ENCODE measurements around the gene PKD1L1.
"Not testable (repeated sequence)": the region's sequence is repeated elsewhere in the genome, so short reads cannot be mapped to it uniquely, and the experiment has no call there.

Gene PKD1L1

GRCh38 chr7:47758546-47758945, 189.7 kb downstream of the PKD1L1 start:
- Mint-ChIP-seq H3K36me3 (ENCODE audit: low read depth) (no peaks in the 10 kb centered on the region), H3K4me3 (no peak overlapping the region), H3K9me3 (no peaks in the 10 kb centered on the region), H3K27ac (no peak overlapping the region), H3K4me1 (ENCODE audit: low read depth) (no peaks in the 10 kb centered on the region), H3K27me3 (ENCODE audit: low read depth) (peaks cover 3% of the 10 kb centered on the region)
- no peak for DNase-seq (ENCODE audit: low spot score)

- no peak overlapping the region for H3K27ac Mint-ChIP-seq
- H3K27me3 Mint-ChIP-seq (ENCODE audit: low read depth), result peaks cover 5% of the 10 kb centered on the region
- H3K36me3 Mint-ChIP-seq (ENCODE audit: low read depth), result no peaks in the 10 kb centered on the region
- H3K4me1 Mint-ChIP-seq (ENCODE audit: low read depth), result no peaks in the 10 kb centered on the region
- H3K4me3 Mint-ChIP-seq, result no peak overlapping the region
- DNase-seq (ENCODE audit: low spot score), result no peak
- H3K9me3 Mint-ChIP-seq, result no peaks in the 10 kb centered on the region
Observed at GRCh38 chr7:47757921-47758411, 190.3 kb downstream of the PKD1L1 start.

- Mint-ChIP-seq H3K9me3 (no peaks in the 10 kb centered on the region), H3K27me3 (ENCODE audit: low read depth) (peaks cover 5% of the 10 kb centered on the region), H3K36me3 (ENCODE audit: low read depth) (no peaks in the 10 kb centered on the region), H3K27ac (no peak overlapping the region), H3K4me1 (ENCODE audit: low read depth) (no peaks in the 10 kb centered on the region), H3K4me3 (no peak overlapping the region)
- DNase-seq (ENCODE audit: low spot score), result no peak
Observed at GRCh38 chr7:47756636-47757035, 191.6 kb downstream of the PKD1L1 start.

- no peaks in the 10 kb centered on the region for H3K9me3 Mint-ChIP-seq
- H3K36me3 Mint-ChIP-seq (ENCODE audit: low read depth), result no peaks in the 10 kb centered on the region
- no peak overlapping the region for H3K4me3 Mint-ChIP-seq
- no peak for DNase-seq (ENCODE audit: low spot score)
- no peak overlapping the region for H3K27ac Mint-ChIP-seq
- H3K27me3 Mint-ChIP-seq (ENCODE audit: low read depth), result peaks cover 5% of the 10 kb centered on the region
- H3K4me1 Mint-ChIP-seq (ENCODE audit: low read depth), result peaks cover 7% of the 10 kb centered on the region
Observed at GRCh38 chr7:47755248-47755647, 193.0 kb downstream of the PKD1L1 start.

GRCh38 chr7:47751724-47752123, 196.5 kb downstream of the PKD1L1 start:
- H3K36me3 Mint-ChIP-seq (ENCODE audit: low read depth); H3K27ac Mint-ChIP-seq; H3K9me3 Mint-ChIP-seq; H3K4me3 Mint-ChIP-seq; H3K4me1 Mint-ChIP-seq (ENCODE audit: low read depth); DNase-seq (ENCODE audit: low spot score); H3K27me3 Mint-ChIP-seq (ENCODE audit: low read depth): not testable (repeated sequence)

GRCh38 chr7:47751043-47751442, 197.2 kb downstream of the PKD1L1 start:
- no peaks in the 10 kb centered on the region for H3K9me3 Mint-ChIP-seq
- H3K36me3 Mint-ChIP-seq (ENCODE audit: low read depth), result no peaks in the 10 kb centered on the region
- peaks cover 7% of the 10 kb centered on the region for H3K4me1 Mint-ChIP-seq (ENCODE audit: low read depth)
- peaks cover 5% of the 10 kb centered on the region for H3K27me3 Mint-ChIP-seq (ENCODE audit: low read depth)
- H3K27ac Mint-ChIP-seq, result no peak overlapping the region
- no peak for DNase-seq (ENCODE audit: low spot score)
- no peak overlapping the region for H3K4me3 Mint-ChIP-seq

GRCh38 chr7:47748041-47748440, 200.2 kb downstream of the PKD1L1 start:
- H3K27me3 Mint-ChIP-seq (ENCODE audit: low read depth), result no peaks in the 10 kb centered on the region
- H3K4me3 Mint-ChIP-seq, result no peak overlapping the region
- no peak for DNase-seq (ENCODE audit: low spot score)
- H3K9me3 Mint-ChIP-seq, result no peaks in the 10 kb centered on the region
- no peak overlapping the region for H3K27ac Mint-ChIP-seq
- H3K4me1 Mint-ChIP-seq (ENCODE audit: low read depth), result peaks cover 7% of the 10 kb centered on the region
- H3K36me3 Mint-ChIP-seq (ENCODE audit: low read depth), result no peaks in the 10 kb centered on the region

- Mint-ChIP-seq H3K4me3 (no peak overlapping the region), H3K27ac (no peak overlapping the region), H3K36me3 (ENCODE audit: low read depth) (no peaks in the 10 kb centered on the region), H3K27me3 (ENCODE audit: low read depth) (no peaks in the 10 kb centered on the region), H3K4me1 (ENCODE audit: low read depth) (peaks cover 7% of the 10 kb centered on the region), H3K9me3 (no peaks in the 10 kb centered on the region)
- DNase-seq (ENCODE audit: low spot score), result no peak
Observed at GRCh38 chr7:47747160-47747559, 201.1 kb downstream of the PKD1L1 start.

GRCh38 chr7:47746468-47746867, 201.8 kb downstream of the PKD1L1 start:
- Mint-ChIP-seq H3K4me3 (no peak overlapping the region), H3K36me3 (ENCODE audit: low read depth) (no peaks in the 10 kb centered on the region), H3K4me1 (ENCODE audit: low read depth) (peaks cover 7% of the 10 kb centered on the region), H3K27ac (no peak overlapping the region), H3K27me3 (ENCODE audit: low read depth) (no peaks in the 10 kb centered on the region), H3K9me3 (no peaks in the 10 kb centered on the region)
- DNase-seq (ENCODE audit: low spot score), result no peak

GRCh38 chr7:47744883-47745282, 203.4 kb downstream of the PKD1L1 start:
- H3K27ac Mint-ChIP-seq, result no peak overlapping the region
- H3K9me3 Mint-ChIP-seq, result no peaks in the 10 kb centered on the region
- no peaks in the 10 kb centered on the region for H3K4me1 Mint-ChIP-seq (ENCODE audit: low read depth)
- H3K36me3 Mint-ChIP-seq (ENCODE audit: low read depth), result no peaks in the 10 kb centered on the region
- no peak for DNase-seq (ENCODE audit: low spot score)
- H3K27me3 Mint-ChIP-seq (ENCODE audit: low read depth), result no peaks in the 10 kb centered on the region
- H3K4me3 Mint-ChIP-seq, result no peak overlapping the region

GRCh38 chr7:47743965-47744591, 204.2 kb downstream of the PKD1L1 start:
- Mint-ChIP-seq H3K36me3 (ENCODE audit: low read depth) (no peaks in the 10 kb centered on the region), H3K4me1 (ENCODE audit: low read depth) (no peaks in the 10 kb centered on the region), H3K27me3 (ENCODE audit: low read depth) (no peaks in the 10 kb centered on the region), H3K4me3 (no peak overlapping the region), H3K27ac (no peak overlapping the region), H3K9me3 (no peaks in the 10 kb centered on the region)
- no peak for DNase-seq (ENCODE audit: low spot score)

- Mint-ChIP-seq H3K36me3 (ENCODE audit: low read depth) (no peaks in the 10 kb centered on the region), H3K27ac (no peak overlapping the region)
Observed at GRCh38 chr7:47741984-47742383, 206.3 kb downstream of the PKD1L1 start.

GRCh38 chr7:47739891-47740290, 208.4 kb downstream of the PKD1L1 start:
- Mint-ChIP-seq H3K36me3 (ENCODE audit: low read depth) (no peaks in the 10 kb centered on the region), H3K27ac (no peak overlapping the region), H3K9me3 (no peaks in the 10 kb centered on the region), H3K27me3 (ENCODE audit: low read depth) (no peaks in the 10 kb centered on the region), H3K4me3 (no peak overlapping the region), H3K4me1 (ENCODE audit: low read depth) (no peaks in the 10 kb centered on the region)
- DNase-seq (ENCODE audit: low spot score), result no peak

More at GRCh38 chr7:47741984-47742383, 206.3 kb downstream of the PKD1L1 start:
- H3K4me3 Mint-ChIP-seq, result no peak overlapping the region
- no peaks in the 10 kb centered on the region for H3K27me3 Mint-ChIP-seq (ENCODE audit: low read depth)
- no peaks in the 10 kb centered on the region for H3K9me3 Mint-ChIP-seq
- no peak for DNase-seq (ENCODE audit: low spot score)
- no peaks in the 10 kb centered on the region for H3K4me1 Mint-ChIP-seq (ENCODE audit: low read depth)

- no peaks in the 10 kb centered on the region for H3K27me3 Mint-ChIP-seq (ENCODE audit: low read depth)
- H3K4me1 Mint-ChIP-seq (ENCODE audit: low read depth), result no peaks in the 10 kb centered on the region
- H3K27ac Mint-ChIP-seq, result no peak overlapping the region
- H3K4me3 Mint-ChIP-seq, result no peak overlapping the region
- no peak for DNase-seq (ENCODE audit: low spot score)
- no peaks in the 10 kb centered on the region for H3K9me3 Mint-ChIP-seq
- H3K36me3 Mint-ChIP-seq (ENCODE audit: low read depth), result no peaks in the 10 kb centered on the region
Observed at GRCh38 chr7:47739301-47739875, 208.9 kb downstream of the PKD1L1 start.

Data from T-helper 2 cell treated with Interferon-gamma antibody and Interleukin-4, amounts not matched to agents 5 μg/mL and 100 μg/mL, for 36 hours (primary cell).